Astrocyte of the cerebellum (primary cell): ENCODE measurements around the gene HOXD9.

Experiments used
- DNase-seq: peaks from one replicate; pipeline ENCODE4 v3.0.0-alpha.2; 2011; ENCODE audit warnings: low read depth
- H3K4me3 ChIP-seq: 2 replicates; pipeline ENCODE4 v1.5.1; 2011; ENCODE audit warnings: mild to moderate bottlenecking, low read depth, low read length, moderate library complexity
- in situ Hi-C: cut with HindIII; loops from 2 replicates; pipeline ENCODE4 v1.10.0; 2017; ENCODE audit warnings: low sequenced_read_pairs
- TF ChIP-seq, protein P1 (sequence below): IDR thresholded peaks from 2 replicates; pipeline ENCODE4 v1.5.1; 2012; ENCODE audit warnings: low read length, low read depth, moderate library complexity, mild to moderate bottlenecking; ENCODE audit errors: missing control alignments

HOXD9 gene

DNA sequence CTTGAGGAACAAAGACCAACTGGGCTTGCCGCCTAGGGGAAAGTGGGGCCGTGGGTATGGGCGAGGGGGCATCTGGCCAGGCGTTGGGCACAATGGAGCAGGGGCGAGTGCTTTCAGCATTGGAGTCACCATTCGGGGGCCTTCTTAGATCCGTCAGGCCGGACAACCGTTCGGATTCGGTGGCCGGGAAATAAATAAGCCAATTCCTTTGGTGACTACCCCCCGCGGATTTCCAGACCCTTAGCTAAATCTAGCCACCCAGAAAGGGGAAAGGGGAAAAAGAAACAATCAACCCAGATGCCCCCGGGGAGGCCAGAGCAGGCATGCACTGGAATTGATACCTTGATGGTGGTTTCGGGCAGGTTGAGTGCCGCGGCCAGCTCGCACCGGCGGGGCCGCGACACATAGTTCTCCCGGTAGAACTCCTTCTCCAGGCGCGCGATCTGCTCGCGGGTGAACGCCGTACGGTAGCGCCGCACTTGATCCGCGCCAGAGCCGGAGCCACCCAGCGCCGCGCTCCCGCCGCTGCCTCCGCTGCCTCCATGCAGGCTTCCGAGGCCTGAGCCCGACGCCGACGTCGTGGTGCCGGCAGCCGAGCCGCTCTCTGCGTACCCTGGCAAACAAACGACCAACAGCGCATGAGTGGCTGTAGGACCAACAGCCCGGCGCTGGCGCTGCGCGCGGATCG, 40.5 kb upstream of the HOXD9 start:
- in situ Hi-C loops: loop anchor here (25.0 kb wide), 1 partner anchor 1170 kb away; no protein-coding TSS in a partner anchor
- H3K4me3 ChIP-seq: no peak overlapping the region
- TF ChIP-seq, protein P1, sequence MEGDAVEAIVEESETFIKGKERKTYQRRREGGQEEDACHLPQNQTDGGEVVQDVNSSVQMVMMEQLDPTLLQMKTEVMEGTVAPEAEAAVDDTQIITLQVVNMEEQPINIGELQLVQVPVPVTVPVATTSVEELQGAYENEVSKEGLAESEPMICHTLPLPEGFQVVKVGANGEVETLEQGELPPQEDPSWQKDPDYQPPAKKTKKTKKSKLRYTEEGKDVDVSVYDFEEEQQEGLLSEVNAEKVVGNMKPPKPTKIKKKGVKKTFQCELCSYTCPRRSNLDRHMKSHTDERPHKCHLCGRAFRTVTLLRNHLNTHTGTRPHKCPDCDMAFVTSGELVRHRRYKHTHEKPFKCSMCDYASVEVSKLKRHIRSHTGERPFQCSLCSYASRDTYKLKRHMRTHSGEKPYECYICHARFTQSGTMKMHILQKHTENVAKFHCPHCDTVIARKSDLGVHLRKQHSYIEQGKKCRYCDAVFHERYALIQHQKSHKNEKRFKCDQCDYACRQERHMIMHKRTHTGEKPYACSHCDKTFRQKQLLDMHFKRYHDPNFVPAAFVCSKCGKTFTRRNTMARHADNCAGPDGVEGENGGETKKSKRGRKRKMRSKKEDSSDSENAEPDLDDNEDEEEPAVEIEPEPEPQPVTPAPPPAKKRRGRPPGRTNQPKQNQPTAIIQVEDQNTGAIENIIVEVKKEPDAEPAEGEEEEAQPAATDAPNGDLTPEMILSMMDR: no peak
- no peak for DNase-seq

DNA sequence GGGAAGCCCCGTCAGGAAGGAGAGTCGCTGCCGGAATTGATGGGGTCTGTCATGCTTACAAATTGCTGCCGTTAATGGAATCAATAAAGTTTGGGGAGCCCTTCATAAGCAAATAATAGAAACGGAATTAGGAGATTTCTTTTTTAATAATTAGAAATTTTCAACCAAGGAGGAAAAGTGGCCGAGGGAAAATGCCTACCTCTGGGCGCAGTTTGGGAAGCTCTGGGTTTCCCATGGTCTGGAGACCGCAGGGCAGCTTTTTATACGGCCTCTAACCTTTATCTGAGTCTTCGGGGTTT, 40.0 kb upstream of the HOXD9 start:
- no peak for DNase-seq
- H3K4me3 ChIP-seq: no peak overlapping the region
- TF ChIP-seq, protein P1: no peak
- in situ Hi-C loops: loop anchor here (25.0 kb wide), 1 partner anchor 1170 kb away; no protein-coding TSS in a partner anchor

DNA sequence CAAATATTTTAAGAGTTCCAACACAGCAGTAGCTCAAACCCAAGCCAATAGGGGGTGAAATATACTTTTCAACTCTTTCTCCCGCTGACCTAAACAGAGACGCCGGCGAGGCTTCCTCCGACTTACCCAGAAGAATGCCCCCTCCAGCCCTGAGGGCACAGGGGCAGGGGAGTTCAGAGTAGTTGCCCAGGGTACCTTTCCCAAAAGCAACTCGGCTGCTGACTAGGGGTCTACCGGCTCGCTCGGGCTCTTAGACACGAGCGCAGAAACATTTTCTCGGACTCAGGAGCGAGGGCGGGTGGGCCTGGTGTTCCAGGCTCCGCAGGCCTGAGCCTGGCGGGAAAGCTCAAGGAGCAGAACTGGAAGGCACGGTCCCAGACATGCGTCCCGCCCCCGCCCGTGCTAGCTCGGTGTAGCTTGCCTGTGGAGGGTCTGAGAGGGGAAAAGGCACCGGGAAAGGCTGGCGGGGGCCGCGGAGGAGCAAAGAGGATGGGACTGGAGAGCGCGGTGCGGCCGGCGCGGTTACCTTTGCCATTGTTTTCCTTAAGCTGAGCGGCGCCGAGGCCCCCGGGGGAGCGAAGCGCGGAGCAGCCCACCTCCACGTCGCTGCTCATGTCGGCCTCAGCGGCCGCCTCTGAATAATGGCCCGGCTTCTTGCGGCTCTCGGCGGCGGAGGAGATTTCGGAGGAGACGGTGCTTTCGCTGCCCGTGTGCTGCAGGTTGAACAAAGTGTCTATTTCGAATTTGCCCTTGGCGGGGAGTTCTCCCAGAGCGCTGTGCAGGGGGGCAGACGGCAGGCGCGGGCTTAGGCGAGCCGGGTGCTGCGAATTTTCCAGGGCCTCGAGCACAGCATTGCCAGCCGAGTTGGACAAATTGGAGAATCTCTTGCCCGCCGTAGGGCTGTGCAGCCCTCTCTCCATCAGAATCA, 39.4 kb upstream of the HOXD9 start:
- no peak for DNase-seq
- H3K4me3 ChIP-seq: no peak overlapping the region
- TF ChIP-seq, protein P1: no peak
- in situ Hi-C loops: loop anchor here (25.0 kb wide), 1 partner anchor 1171 kb away; no protein-coding TSS in a partner anchor

DNA sequence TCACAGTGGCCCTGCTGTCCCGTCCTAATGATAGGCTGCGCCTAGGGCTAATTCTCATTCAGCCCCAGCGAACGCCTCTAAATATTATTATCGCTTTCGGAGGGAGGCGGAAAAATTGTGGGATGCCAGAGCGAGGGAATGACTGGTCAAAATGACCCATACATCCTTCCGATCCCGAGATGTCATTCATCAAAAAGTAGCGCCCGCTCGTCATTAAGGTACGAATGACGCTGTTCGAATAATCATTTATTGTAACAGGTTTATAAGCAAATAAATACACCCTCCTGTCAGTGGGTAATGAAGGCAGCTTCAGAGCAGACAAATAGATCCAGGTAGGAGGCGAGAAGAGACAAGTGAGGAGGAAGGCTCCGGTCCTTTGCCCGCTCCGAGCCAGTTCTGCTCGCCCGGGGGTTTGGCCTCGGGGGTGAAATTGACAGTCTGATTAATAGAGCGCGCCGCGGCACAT, 38.7 kb upstream of the HOXD9 start, which contains the start of gene EVX2:
EVX2 (minus strand) TSS at position 167 of the 466 bp plus-strand sequence. CDS start 186 bp downstream, outside the sequence.
- H3K4me3 ChIP-seq: no peak within 1 kb of the TSS
- in situ Hi-C loops: loop anchor here (25.0 kb wide), 1 partner anchor 1172 kb away; no protein-coding TSS in a partner anchor
- TF ChIP-seq, protein P1: no peak
- no peak for DNase-seq

DNA sequence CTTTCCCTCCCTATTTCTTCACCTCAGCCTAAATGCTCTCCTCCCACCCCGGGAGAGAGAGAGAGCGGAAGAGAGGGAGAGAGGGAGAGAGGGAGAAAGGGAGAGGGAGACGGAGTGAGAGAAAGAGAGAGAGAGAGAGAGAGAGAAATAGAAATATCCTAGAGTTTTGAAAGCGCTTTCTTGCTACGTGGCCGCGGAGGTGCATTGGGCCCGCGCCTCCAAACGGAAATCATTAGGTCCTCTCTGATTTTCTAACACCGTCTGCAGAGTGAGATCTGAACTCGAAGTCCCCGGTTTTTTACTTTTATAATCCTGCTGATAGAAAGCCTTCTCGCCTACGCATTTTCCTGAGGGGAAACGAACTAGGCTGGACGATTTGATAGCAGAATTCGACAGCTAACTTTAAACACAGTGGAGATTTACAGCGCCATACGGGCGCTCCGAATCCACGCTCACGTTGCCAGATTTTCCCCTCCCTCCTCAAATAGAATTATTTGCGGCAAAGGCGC, 37.9 kb upstream of the HOXD9 start:
- TF ChIP-seq, protein P1: no peak
- no peak overlapping the region for H3K4me3 ChIP-seq
- in situ Hi-C loops: loop anchor here (25.0 kb wide), 1 partner anchor 1172 kb away; no protein-coding TSS in a partner anchor
- no peak for DNase-seq

DNA sequence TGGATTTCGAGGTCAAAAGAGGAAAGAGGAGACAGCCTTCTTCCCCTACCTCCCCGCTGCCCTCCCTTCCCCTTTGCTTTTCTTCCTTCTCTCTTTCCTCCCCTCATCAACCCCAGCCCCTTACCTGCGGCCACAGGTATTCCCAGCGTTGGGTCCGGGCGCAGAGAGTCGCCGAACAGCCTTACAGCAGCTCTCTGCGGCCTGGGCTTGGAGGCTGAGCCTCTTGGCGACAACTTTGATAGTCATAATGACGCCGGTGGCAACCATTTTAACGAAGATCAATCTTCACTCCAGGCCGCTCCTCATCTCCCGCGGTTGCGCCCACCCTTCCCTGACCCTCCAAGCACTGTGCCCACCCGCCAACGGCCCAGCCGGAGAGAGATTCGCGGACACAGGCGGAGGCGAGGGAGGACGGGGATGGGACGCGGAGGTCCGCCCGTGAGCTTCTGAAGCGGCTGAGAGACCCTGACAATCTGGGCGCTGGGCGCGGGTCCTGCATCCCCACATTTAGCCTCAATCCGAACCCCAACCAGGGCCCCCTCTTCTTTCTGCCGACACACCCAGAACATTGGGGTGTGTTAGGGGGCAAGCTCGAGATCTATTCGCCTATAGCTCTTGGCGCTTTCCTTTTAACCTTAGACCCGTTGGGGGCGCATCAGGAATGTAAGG, 37.3 kb upstream of the HOXD9 start:
- in situ Hi-C loops: loop anchor here (25.0 kb wide), 1 partner anchor 1173 kb away; no protein-coding TSS in a partner anchor
- H3K4me3 ChIP-seq: no peak overlapping the region
- DNase-seq: no peak
- TF ChIP-seq, protein P1: no peak
